NCI-H345 treated with DMSO at 0.1 percent for 48 hours (cell line): ENCODE results near the gene USF2.

Source experiments
- DNase-seq: peaks from one replicate; lab custom pipeline; 2025; ENCODE audit not compliant: unreplicated experiment; lab: John Stamatoyannopoulos, UW

USF2 gene

DNA sequence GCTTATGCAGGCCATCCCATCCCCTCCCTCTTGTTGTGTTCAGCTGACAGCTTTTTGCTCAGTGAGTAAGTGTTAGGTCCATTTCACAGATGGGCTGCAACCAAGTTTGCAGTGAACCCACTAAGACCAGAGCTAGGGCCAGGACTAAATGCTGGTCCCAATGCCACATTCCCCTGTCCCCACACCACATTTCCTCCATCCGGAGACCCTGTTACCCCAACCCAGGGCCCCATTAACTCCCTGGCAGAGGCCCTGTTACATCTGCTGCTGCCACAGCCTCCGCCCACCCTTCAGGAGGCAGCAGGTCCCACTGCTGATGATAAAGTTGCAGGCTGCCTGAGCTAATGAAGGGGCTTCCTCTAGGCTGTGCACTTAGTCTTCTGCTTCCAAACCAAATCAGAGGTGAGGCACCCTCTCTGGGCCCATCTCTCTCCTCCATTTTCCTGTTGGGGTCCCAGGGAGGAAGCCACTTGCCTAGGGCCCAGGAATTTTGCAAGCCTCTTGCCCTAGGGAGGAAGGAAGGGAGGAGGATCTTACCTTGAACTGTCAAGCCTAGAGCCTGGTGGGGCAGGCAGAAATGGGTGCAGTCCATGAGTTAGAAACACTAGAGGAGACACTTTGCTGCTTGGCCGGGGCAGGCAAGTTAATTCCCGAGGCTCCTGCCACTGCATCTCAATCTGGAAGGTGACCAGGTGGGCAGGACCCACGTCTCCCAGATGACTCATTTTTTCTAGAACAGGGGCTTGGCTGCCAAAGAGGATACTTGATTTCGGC lies 3.4 kb upstream of the USF2 start:
- no peak for DNase-seq

GRCh38 chr19:35265900-35266519 lies 2.8 kb upstream of the USF2 start:
- no peak for DNase-seq

GRCh38 chr19:35266520-35267352 lies 2.0 kb upstream of the USF2 start:
- no peak for DNase-seq

GRCh38 chr19:35267353-35267817 lies 1.4 kb upstream of the USF2 start:
- no peak for DNase-seq

GRCh38 chr19:35267818-35268535 lies 785 bp upstream of the USF2 start:
- peak; percentile 69 for DNase-seq

GRCh38 chr19:35269438-35270117 lies 816 bp downstream of the USF2 start:
- peak; percentile 81 for DNase-seq

DNA sequence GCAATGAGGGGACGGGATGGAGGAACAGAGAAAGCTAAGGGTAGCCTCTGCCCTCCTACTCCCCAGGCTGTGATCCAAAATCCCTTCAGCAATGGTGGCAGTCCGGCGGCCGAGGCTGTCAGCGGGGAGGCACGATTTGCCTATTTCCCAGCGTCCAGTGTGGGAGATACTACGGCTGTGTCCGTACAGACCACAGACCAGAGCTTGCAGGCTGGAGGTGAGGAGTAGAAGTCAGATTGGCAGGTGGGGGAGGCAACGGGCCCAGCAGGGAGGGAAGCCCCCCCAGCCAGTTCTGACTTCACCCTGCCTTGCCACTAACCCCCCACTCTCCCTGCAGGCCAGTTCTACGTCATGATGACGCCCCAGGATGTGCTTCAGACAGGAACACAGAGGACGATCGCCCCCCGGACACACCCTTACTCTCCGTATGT lies 1.6 kb downstream of the USF2 start:
- DNase-seq = no peak

- no peak for DNase-seq
Observed at GRCh38 chr19:35271546-35271945, 2.8 kb downstream of the USF2 start.

DNA sequence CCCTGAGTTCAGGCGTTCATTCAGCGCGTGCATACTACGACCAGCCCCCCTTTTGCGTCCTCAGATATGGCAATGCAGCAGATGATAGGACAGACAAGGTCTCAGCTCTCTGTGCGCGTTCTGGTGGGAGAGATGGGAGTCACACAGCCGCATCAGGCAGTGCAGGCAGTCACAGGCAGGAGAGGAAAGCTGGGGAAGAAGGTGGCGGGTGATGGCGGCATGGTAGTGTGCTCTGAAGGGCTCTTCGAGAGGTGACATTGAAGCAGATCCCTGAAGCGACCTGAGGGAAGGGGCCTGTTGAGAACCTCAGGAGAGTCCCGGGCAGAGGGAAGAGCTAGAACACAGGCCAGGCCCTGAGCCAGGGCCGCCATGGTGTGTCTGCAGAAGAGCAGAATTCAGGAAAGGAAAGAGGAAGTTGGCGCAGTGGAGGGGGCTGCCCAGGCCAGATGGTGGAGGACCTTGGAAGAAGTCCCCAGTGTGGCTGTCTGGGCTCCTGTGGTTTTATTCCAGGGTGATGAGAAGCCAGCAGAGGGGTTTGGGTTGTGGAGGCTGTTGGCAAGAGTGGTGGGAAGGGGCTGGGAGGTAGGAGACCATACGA lies 3.5 kb downstream of the USF2 start:
- DNase-seq = no peak

DNA sequence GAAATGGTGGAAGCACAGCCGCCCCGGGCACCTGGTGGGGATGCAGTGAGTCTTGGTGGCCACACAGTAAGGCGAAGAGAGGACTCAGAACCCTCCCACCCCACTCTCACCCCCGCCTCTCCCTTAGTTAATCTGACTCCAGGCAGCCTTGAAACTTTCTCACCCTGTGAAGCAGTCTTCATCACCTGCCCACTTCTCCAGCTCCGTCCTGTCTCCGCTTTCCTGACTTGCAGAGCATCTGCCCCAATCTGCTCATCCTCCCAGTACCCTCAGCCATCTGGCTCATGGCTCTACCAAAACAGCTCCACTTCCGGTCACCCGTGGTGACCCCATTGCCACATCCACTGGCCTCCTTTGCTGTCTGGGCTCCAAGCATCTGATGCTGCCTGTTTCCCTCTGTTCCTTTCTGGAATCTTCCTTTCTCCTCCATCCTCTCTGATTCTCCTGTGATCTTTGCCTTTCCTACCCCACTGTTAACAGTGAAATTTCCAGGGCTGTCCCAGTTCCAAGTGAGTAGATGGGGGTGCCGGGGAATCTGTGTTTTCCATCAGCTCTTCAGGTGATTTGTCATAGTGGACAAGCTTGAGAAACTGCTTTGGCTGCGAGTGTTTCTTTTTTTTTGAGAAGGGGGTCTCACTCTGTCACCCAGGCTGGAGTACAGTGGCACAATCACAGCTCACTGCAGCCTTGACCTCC lies 4.3 kb downstream of the USF2 start:
- DNase-seq = no peak

DNA sequence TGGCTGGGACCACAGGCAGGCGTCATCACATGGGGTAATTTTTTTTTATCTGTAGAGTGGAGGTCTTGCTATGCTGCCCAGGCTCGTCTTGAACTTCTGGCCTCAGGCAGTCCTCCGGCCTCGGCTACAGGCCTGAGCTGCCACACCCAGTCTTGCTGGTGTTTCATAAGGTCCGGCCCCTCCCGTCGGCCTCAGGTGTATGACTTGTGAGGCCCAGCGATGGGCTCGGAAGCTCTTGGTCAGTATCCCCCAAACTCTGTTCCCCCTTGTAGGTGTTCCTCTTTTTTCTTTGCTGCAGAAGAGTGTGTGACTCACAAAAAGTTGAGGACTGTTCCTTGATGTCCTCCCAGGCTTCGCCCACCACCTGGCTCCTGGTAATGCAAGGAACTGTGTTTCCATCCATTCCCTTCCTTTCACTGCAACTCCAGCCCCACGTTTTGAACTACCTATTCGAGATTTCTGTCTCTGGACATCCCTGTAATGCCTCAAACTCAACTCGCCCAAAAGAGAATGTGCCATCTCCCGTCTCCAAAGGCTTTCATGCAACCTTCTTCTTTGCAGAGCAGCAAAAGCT lies 5.0 kb downstream of the USF2 start:
- DNase-seq = no peak

DNA sequence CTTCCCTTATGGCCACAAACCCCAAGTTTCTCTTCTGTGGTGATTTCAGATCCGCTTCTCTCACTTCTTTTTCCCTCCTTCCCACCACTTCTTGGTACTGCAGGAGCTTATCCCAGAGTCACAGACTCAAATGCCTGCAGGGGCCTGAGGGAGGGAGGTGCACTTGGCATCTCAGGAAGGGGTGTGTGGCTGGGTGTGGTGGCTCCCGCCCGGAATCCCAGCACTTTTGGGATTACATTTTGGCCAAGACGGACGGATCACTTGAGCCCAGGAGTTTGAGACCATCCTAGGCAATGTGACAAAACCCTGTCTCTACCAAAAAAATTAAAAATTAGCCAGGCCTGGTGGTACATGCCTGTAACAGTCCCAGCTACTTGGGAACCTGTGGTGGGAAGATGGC lies 5.6 kb downstream of the USF2 start:
- DNase-seq = no peak

DNA sequence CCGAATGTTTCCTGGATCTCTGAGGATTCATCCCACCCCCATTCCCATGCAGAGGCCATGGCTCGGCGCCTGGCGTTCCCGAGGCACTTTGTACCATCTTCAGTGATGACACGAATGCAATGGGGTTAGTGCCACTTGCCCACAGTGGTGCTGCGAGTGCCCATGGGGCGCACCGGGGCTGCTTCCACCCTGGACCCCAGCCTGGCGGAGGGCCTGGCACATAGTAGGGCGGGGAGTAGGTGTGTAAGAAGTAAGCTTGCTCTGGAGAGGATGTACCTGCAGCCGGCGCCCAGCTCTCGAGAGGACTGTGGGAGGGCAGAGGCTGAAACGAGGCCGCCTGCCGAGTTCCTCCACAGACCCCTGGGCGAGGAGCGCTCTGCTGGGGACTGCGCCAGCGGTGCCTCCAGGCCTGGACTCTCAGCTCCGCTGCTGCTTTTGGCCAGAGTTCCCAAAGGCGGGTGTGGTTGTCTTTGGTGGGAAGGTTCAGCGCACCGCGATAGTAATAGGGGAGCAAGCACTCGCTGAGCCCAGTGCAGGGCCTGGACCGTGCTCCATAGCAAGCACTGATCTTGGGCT lies 8.0 kb downstream of the USF2 start:
- DNase-seq = no peak

GRCh38 chr19:35278578-35279284 lies 10.0 kb downstream of the USF2 start:
- DNase-seq = no peak

GRCh38 chr19:35279374-35279773 lies 10.6 kb downstream of the USF2 start:
- no peak for DNase-seq

DNA sequence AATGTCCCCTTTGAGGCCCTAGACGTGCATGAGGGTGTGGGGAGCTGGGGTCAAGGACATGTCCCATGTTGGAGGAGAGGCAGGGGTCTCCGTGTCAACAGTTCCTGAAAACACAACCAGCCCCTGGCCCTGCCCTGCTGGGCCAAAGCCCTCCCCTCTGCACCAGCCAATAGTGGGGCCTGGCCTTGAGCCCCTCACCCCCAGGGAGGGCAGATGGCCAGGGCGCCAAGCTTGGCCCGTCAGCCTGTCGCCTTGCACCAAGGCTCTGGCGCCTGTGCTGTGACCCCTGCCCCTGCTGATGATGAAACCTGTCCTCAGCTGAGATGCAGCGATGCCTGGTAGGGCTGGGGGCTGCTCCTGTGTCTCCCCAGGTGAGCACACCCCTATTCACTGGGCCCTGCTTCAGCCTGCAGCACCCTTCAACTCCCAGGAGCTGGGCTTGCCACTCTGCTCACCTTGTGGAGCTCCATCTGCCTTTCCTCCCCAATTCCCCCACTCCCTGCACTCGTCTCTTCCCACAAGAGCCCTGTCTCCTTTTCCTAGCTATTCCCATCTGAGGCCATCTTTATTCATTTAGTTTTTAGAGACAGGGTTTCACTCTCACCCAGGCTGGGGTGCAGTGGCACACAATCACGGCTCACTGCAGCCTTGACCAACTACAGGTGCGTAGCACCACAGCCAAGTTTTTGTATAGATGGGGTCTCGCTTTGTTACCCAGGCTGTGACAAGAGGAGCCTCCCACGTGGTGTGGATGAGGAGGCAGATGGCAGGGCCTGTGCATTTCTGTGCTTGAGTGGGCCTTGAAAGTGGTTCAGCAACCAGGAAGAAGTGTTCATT lies 11.4 kb downstream of the USF2 start:
- DNase-seq = no peak

DNA sequence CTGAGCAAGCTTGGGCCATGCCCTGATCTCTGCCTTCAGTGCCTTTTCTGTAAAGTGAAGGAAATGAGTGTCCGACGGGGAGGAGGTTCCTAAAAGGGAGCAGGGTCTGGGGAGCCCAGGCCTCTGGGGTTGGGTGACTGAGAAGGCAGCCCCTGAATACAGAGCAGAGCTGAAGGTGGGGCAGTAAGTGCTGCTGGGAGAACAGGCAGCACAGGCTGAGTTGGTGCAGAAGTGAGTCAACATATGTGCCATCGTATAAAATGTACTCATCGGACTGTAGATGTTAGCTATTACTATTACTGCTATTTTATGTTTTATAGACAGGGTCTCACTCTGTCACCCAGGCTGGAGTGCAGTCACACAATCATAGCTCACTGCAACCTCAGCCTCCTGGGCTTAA lies 12.5 kb downstream of the USF2 start:
- DNase-seq = no peak
